ENCODE results near the gene MAOB.

DNA sequence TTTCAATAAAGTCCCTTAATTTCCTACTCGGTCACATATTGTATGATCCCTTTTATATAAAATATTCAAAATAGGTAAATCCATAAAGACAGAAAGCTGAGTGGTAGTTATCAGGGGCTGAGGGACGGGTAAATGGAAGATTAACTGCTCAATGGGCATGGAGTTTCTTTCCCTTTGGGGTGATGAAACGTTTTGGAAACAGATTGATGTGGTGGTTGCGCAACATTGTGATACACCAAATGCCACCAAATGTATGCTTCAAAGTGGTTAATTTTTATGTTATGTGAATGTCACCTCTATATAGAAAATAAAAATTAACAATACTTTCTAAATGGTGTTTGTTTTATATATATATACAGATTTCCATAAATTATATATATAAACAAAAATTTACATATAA, 15.0 kb upstream of the MAOB start:
- TF ChIP-seq SP1 (IDR thresholded peaks at IDR 0.05), result no peak
- TF ChIP-seq ZNF384 (IDR thresholded peaks at IDR 0.05), result no peak
- TF ChIP-seq BHLHE40 (IDR thresholded peaks at IDR 0.05; ENCODE audit: borderline replicate concordance), result no peak
- no peak for TF ChIP-seq FOXM1 (IDR thresholded peaks at IDR 0.05; ENCODE audit: borderline replicate concordance)
- no peak for TF ChIP-seq FOXK2 (IDR thresholded peaks at IDR 0.05)
- TF ChIP-seq CTBP1 (IDR thresholded peaks at IDR 0.05; ENCODE audit: borderline replicate concordance), result no peak
